ENCODE measurements around the gene FAH.
"Not testable (repeated sequence)": the region's sequence is repeated elsewhere in the genome, so short reads cannot be mapped to it uniquely, and the experiment has no call there.

The FAH gene

GRCh38 chr15:80152896-80153876 lies at the start of gene FAH:
FAH (plus strand) TSS chr15:80152999; CDS start chr15:80153055, 56 bp downstream.
- peak; percentile 75 for DNase-seq

GRCh38 chr15:80105193-80105592 lies 47.6 kb upstream of the FAH start:
- DNase-seq = no peak

GRCh38 chr15:80105595-80105994 lies 47.2 kb upstream of the FAH start:
- no peak for DNase-seq

GRCh38 chr15:80106051-80106450 lies 46.7 kb upstream of the FAH start:
- no peak for DNase-seq

GRCh38 chr15:80107204-80107603 lies 45.6 kb upstream of the FAH start:
- no peak for DNase-seq

- DNase-seq = no peak
Measured at GRCh38 chr15:80107774-80108173, 45.0 kb upstream of the FAH start.

- DNase-seq = no peak
Measured at GRCh38 chr15:80109388-80109787, 43.4 kb upstream of the FAH start.

GRCh38 chr15:80110920-80111319 lies 41.9 kb upstream of the FAH start:
- no peak for DNase-seq

GRCh38 chr15:80114114-80114513 lies 38.7 kb upstream of the FAH start:
- no peak for DNase-seq

GRCh38 chr15:80115021-80115420 lies 37.8 kb upstream of the FAH start:
- DNase-seq = no peak

GRCh38 chr15:80118956-80119355 lies 33.8 kb upstream of the FAH start:
- DNase-seq = no peak

- no peak for DNase-seq
Measured at GRCh38 chr15:80120636-80121035, 32.2 kb upstream of the FAH start.

- no peak for DNase-seq
Measured at GRCh38 chr15:80121546-80121945, 31.3 kb upstream of the FAH start.

- DNase-seq = no peak
Measured at GRCh38 chr15:80123034-80123433, 29.8 kb upstream of the FAH start.

- DNase-seq = not testable (repeated sequence)
Measured at GRCh38 chr15:80127253-80127652, 25.5 kb upstream of the FAH start.

GRCh38 chr15:80127911-80128310 lies 24.9 kb upstream of the FAH start:
- DNase-seq = no peak

GRCh38 chr15:80132382-80132781 lies 20.4 kb upstream of the FAH start:
- no peak for DNase-seq

- DNase-seq = no peak
Measured at GRCh38 chr15:80136854-80137253, 15.9 kb upstream of the FAH start.

- DNase-seq = no peak
Measured at GRCh38 chr15:80138961-80139360, 13.8 kb upstream of the FAH start.

GRCh38 chr15:80140909-80141308 lies 11.9 kb upstream of the FAH start:
- DNase-seq = no peak

GRCh38 chr15:80141916-80142598 lies 10.7 kb upstream of the FAH start:
- DNase-seq = no peak

- no peak for DNase-seq
Measured at GRCh38 chr15:80142646-80143045, 10.2 kb upstream of the FAH start.

- no peak for DNase-seq
Measured at GRCh38 chr15:80151148-80151547, 1.7 kb upstream of the FAH start.

GRCh38 chr15:80151576-80151975 lies 1.2 kb upstream of the FAH start:
- DNase-seq = no peak

All from activated effector memory CD4-positive, alpha-beta T cell treated with anti-CD3 and anti-CD28 coated beads, Interleukin-2, amount 50 U/mL, for 16 hours (primary cell).